DND-41 (cell line): ENCODE results near the gene WDR83.

Experiments used
- ATAC-seq: fragments of 200-7000 bp; cut with Tn5 transposase; 3 replicates; pipeline ENCODE4 v1.9.1; 2021; ENCODE audit warnings: low read depth; ENCODE audit not compliant: insufficient read depth
- DNase-seq: peaks from one replicate; pipeline ENCODE4 v3.0.0-alpha.2; 2020
- H2AFZ ChIP-seq: 2 replicates; pipeline ENCODE4 v1.6.0; 2012; ENCODE audit warnings: low read depth, low read length
- H3K27ac ChIP-seq: 2 replicates; pipeline ENCODE4 v1.5.1; 2012; ENCODE audit warnings: low read length, inconsistent platforms
- H3K27me3 ChIP-seq: fragments of 200-600 bp; sonication (generic); 2 replicates; pipeline ENCODE4 v1.6.0; 2012; ENCODE audit warnings: low read length, mild to moderate bottlenecking, inconsistent platforms; ENCODE audit not compliant: insufficient read depth, poor library complexity
- H3K36me3 ChIP-seq: 2 replicates; pipeline ENCODE4 v1.5.1; 2012; ENCODE audit warnings: low read length, inconsistent platforms; ENCODE audit not compliant: insufficient read depth
- H3K4me1 ChIP-seq: 2 replicates; pipeline ENCODE4 v1.5.1; 2012; ENCODE audit warnings: mild to moderate bottlenecking, low read length; ENCODE audit not compliant: insufficient read depth
- H3K4me2 ChIP-seq: 2 replicates; pipeline ENCODE4 v1.6.0; 2012; ENCODE audit warnings: mild to moderate bottlenecking, moderate library complexity, low read length, inconsistent platforms; ENCODE audit not compliant: insufficient read depth
- H3K4me3 ChIP-seq, 2 experiments: fragments of 200-600 bp in 1 of 2; shearing (Covaris generic) in 1 of 2; 2 replicates each; pipeline ENCODE4 v1.5.1; 2012 to 2016; ENCODE audit warnings: inconsistent platforms in 2 of 2, low read length in 2 of 2, mild to moderate bottlenecking in 2 of 2, low read depth in 1 of 2, moderate library complexity in 1 of 2
- H3K79me2 ChIP-seq: 2 replicates; pipeline ENCODE4 v1.6.0; 2012; ENCODE audit warnings: low read length, inconsistent platforms; ENCODE audit not compliant: insufficient read depth
- H3K9ac ChIP-seq: 2 replicates; pipeline ENCODE4 v1.6.0; 2012; ENCODE audit warnings: low read depth, mild to moderate bottlenecking, inconsistent platforms, low read length, moderate library complexity
- H3K9me3 ChIP-seq: 2 replicates; pipeline ENCODE4 v1.5.1; 2012; ENCODE audit warnings: low read length, moderate library complexity, mild to moderate bottlenecking, inconsistent platforms; ENCODE audit not compliant: insufficient read depth, severe bottlenecking
- H4K20me1 ChIP-seq: 2 replicates; pipeline ENCODE4 v1.6.0; 2012; ENCODE audit warnings: low read length; ENCODE audit not compliant: insufficient read depth
- EZH2 ChIP-seq: IDR thresholded peaks from 3 replicates; pipeline ENCODE4 v1.6.1; 2012; ENCODE audit warnings: borderline replicate concordance, low read depth, mild to moderate bottlenecking, moderate library complexity, low read length, inconsistent platforms; ENCODE audit not compliant: severe bottlenecking
- TF ChIP-seq, protein P1 (sequence below): IDR thresholded peaks from 2 replicates; pipeline ENCODE4 v1.5.1; 2012; ENCODE audit warnings: borderline replicate concordance, low read length, moderate library complexity, mild to moderate bottlenecking; ENCODE audit not compliant: poor library complexity, severe bottlenecking; ENCODE audit errors: extremely low read depth

WDR83 gene

DNA sequence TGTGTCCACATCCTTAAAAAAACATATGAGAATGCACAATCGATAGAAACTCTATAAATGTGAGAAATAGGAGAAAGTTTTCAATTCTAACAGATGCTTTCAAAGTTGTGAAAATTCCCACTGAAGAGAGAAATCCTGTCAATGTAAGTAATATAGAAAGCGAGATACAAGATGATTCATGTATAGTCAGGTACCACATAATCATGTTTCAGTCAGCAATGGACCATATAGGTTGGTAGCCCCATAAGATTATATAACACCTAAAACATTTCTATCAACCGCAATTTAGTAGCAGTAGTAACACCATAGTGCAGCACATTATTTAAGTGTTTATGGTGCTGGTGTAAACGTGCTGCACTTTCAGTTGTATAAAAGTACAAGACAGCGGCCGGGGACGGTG, 37.4 kb upstream of the WDR83 start:
- Histone ChIP-seq H3K27ac (no peak overlapping the region), H3K9ac (no peak overlapping the region), H3K36me3 (peaks cover 50% of the 10 kb centered on the region), H2AFZ (no peak overlapping the region), H3K4me1 (no peaks in the 10 kb centered on the region), H3K4me2 (no peak overlapping the region), H4K20me1 (no peaks in the 10 kb centered on the region), H3K4me3 (no peak overlapping the region), H3K9me3 (no peaks in the 10 kb centered on the region), H3K27me3 (no peaks in the 10 kb centered on the region), H3K79me2 (no peaks in the 10 kb centered on the region)
- no peak for DNase-seq
- ATAC-seq = no peak
- no peak for TF ChIP-seq EZH2
- TF ChIP-seq, protein P1, sequence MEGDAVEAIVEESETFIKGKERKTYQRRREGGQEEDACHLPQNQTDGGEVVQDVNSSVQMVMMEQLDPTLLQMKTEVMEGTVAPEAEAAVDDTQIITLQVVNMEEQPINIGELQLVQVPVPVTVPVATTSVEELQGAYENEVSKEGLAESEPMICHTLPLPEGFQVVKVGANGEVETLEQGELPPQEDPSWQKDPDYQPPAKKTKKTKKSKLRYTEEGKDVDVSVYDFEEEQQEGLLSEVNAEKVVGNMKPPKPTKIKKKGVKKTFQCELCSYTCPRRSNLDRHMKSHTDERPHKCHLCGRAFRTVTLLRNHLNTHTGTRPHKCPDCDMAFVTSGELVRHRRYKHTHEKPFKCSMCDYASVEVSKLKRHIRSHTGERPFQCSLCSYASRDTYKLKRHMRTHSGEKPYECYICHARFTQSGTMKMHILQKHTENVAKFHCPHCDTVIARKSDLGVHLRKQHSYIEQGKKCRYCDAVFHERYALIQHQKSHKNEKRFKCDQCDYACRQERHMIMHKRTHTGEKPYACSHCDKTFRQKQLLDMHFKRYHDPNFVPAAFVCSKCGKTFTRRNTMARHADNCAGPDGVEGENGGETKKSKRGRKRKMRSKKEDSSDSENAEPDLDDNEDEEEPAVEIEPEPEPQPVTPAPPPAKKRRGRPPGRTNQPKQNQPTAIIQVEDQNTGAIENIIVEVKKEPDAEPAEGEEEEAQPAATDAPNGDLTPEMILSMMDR = no peak

DNA sequence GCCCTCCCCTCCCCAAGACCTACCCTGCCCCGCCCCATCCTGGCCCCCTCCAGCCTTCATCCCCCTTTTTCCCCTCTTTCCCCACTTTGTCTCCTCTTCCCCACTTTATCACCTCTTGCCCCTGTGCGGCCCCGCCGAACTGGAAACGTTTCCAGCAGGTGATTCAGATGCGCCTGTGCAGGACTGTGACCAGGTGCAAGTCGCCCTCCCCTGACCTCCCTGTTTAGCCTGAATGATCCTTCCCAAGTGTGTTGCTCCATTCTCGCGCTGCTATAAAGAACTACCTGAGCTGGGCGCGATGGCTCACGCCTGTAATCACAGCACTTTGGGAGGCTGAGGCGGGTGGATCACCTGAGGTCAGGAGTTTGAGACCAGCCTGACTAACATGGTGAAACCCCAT, 30.0 kb upstream of the WDR83 start:
- no peak overlapping the region for H2AFZ ChIP-seq
- DNase-seq (no peak), ATAC-seq (no peak)
- H3K4me1 ChIP-seq = peaks cover 12% of the 10 kb centered on the region
- H3K9me3 ChIP-seq = no peaks in the 10 kb centered on the region
- no peak overlapping the region for H3K4me3 ChIP-seq
- no peaks in the 10 kb centered on the region for H3K36me3 ChIP-seq
- H3K27me3 ChIP-seq = no peaks in the 10 kb centered on the region
- no peaks in the 10 kb centered on the region for H4K20me1 ChIP-seq
- no peak for TF ChIP-seq EZH2
- TF ChIP-seq, protein P1 = no peak
- H3K9ac ChIP-seq = no peak overlapping the region
- H3K79me2 ChIP-seq = no peaks in the 10 kb centered on the region
- H3K4me2 ChIP-seq = no peak overlapping the region
- no peak overlapping the region for H3K27ac ChIP-seq

DNA sequence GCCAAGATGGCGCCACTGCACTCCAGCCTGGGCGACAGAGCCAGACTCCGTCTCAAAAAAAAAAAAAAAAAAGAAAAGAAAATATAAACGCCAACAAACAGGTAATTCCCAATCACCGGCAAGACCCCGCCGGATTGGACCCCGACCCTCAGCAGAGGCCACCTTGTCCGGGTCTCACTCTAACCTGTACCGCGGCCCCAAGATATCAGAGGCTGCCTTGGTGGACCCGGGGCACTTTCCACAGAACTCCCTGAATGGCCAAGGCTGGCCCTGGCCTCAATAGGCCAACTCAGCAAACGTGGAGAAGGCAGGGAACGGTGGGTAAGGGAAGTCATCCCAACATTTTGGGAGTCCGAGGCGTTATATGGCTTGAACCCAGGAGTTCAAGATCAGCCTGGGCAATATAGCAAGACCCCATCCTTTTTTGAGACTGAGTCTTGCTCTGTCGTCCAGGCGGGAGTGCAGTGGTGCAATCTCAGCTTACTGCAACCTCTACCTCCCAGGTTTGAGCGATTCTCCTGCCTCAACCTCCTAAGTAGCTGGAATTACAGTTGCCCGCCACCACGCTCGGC, 27.9 kb upstream of the WDR83 start:
- no peaks in the 10 kb centered on the region for H3K36me3 ChIP-seq
- no peak overlapping the region for H3K4me3 ChIP-seq
- no peak overlapping the region for H3K27ac ChIP-seq
- no peak for TF ChIP-seq EZH2
- TF ChIP-seq, protein P1 = no peak
- no peaks in the 10 kb centered on the region for H4K20me1 ChIP-seq
- no peak overlapping the region for H3K9ac ChIP-seq
- no peaks in the 10 kb centered on the region for H3K79me2 ChIP-seq
- ATAC-seq = no peak
- H3K9me3 ChIP-seq = no peaks in the 10 kb centered on the region
- DNase-seq = no peak
- no peak overlapping the region for H3K4me2 ChIP-seq
- no peaks in the 10 kb centered on the region for H3K27me3 ChIP-seq
- no peak overlapping the region for H2AFZ ChIP-seq
- peaks cover 12% of the 10 kb centered on the region for H3K4me1 ChIP-seq
